ENCODE measurements around the gene COG4.

Gene COG4

DNA sequence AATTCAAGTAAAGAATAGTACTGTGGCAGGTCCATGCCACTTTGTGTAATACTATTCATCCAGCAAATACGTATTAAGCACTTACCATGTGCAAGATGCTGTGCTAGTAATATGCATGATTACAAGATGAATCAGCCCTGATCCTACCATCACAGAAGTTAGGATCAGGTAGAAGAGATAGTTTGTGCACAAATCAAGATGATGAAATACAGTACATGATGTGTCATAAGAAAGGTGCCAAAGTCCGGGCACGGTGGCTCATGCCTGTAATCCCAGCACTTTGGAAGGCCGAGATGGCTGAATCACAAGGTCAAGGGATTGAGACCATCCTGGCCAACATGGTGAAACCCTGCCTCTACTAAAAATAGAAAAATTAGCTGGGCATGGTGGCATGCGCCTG, 10.9 kb downstream of the COG4 start:
- peak; percentile 81 for FAIRE-seq
- no peak for TF ChIP-seq POLR2A (IDR thresholded peaks at IDR 0.05; ENCODE audit: low read depth, low read length)
- peak; percentile 25 for DNase-seq (ENCODE audit: insufficient read length, low spot score)

DNA sequence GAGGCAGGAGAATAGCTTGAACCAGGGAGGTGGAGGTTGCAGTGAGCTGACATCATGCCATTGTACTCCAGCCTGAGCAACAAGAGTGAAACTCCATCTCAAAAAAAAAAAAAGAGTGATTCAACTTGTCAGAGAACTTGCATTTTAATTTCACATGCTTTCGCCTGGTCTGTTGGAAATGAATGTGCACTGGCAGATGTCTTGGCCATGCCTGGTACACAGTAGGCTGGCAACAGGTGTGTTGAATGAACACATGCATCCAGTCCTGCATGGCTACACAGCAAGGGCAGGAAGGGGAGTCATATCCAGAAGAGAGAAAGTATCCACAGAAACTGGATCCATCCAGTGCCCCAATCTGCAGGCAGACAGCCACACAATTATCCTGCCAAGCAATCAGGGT, 11.5 kb downstream of the COG4 start:
- DNase-seq (ENCODE audit: insufficient read length, low spot score) (no peak), FAIRE-seq (no peak)
- TF ChIP-seq POLR2A (IDR thresholded peaks at IDR 0.05; ENCODE audit: low read depth, low read length), result no peak

DNA sequence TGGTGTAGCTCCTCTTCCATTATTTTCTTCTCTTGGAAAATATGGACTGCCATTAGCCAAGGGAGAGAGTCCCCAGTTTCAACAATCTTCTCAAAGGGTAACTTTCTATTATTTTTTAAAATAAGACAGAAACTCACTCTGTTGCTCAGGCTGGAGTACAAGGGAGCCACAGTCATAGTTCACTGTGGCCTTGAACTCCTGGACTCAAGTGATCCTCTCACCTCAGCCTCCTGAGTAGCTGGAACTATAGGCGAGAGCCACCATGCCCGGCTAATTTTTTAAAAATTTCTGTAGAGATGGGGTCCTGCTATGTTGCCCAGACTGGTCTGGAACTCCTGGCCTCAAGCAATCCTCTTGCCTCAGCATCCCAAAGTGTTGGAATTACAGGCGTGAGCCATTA, 13.1 kb downstream of the COG4 start:
- no peak for FAIRE-seq
- no peak for DNase-seq (ENCODE audit: insufficient read length, low spot score)
- TF ChIP-seq POLR2A (IDR thresholded peaks at IDR 0.05; ENCODE audit: low read depth, low read length), result no peak

DNA sequence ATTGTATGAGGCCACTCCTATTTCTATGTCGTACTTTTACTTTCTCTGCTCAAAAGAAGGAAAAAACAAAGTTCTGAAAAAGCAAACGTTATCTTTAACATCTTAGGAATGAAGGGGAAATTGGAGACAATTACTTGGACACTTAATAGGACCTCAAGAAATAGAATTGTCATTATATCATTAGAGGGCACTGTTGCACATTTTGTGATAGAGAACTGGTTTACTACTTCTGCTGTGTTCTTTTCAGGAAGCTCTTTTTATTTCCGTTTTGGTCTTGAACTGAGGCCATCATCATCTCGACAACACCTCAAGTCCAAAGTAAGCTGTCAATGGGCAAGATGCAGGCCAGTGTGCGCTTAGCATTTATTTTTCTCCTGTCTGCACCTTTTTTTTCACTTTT, 14.6 kb downstream of the COG4 start:
- TF ChIP-seq POLR2A (IDR thresholded peaks at IDR 0.05; ENCODE audit: low read depth, low read length), result no peak
- FAIRE-seq, result peak; percentile 57
- DNase-seq (ENCODE audit: insufficient read length, low spot score), result no peak

DNA sequence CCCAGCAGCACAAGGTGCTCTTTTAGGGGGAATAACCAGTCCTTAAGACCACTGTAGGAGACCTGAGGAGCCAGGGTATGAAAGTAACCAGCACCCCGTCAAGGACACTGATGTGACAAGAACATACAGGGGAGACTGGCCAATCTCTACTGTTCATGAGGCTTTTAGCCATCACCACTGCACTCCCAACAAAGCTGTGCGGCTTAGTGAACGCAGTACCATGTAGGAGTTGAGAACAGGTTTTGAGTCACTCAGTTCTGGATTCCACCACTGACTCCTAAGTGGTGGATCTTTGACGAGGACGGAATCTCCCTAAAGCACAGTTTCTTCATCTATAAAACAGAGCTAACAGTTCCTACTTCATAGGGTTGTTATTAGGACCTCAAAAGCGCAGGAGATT, 26.8 kb downstream of the COG4 start:
- DNase-seq (ENCODE audit: insufficient read length, low spot score) (no peak), FAIRE-seq (no peak)
- TF ChIP-seq POLR2A (IDR thresholded peaks at IDR 0.05; ENCODE audit: low read depth, low read length), result no peak

DNA sequence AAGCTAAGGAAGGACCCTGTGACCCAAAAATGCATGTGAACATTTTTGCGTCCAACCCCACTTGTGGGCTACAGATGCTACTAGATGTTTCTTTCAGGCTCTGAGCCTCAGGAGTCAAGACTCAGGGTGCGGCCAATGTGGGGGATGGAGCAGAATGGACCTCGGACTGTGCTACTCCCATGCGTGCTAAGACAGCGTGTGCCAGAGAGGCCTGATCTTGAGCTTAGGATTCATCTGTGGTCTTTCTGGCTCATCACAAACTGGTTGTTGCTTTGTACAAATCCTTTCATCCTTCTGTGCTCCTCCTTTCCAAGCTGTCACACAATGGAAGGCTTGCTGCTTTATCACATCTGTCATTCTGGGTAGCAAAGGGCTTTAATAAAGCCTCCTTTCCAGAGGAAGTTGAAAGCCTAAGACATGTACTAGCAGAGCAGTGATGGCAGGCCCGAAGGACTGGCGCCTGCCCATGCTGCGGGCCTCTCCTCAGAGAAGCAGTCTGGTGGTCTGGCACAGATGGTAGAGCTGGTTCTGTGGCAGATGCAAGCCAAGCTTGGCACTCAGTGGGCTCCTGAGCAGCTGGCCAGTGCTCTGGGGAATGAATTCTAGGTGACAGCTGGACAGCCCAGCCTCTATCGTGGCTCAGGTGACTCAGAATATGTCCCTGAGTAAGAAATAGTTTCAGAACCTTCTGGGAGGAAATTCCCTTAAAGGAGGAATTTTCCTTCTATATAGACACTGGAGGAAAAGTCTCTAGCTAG, 27.8 kb downstream of the COG4 start:
- no peak for TF ChIP-seq POLR2A (IDR thresholded peaks at IDR 0.05; ENCODE audit: low read depth, low read length)
- no peak for DNase-seq (ENCODE audit: insufficient read length, low spot score)
- no peak for FAIRE-seq

DNA sequence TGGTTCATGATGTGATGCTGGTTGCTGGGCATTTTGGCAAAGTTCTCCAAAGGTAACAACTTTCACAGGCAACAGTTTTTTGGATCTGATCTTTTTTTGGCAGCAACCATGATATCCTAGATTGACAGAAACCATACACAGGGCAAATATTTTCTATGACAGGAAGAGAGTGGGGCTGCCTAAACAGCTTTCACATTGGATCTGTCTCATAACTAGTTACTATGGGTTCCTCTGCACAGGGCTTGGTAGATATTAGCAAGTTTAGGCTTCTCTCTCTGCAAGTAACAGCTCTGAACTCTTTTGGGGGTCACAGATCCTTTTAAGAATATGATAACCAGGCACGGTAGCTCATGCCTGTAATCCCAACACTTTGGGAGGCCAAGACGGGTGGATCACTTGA, 28.6 kb downstream of the COG4 start:
- DNase-seq (ENCODE audit: insufficient read length, low spot score) (no peak), FAIRE-seq (no peak)
- no peak for TF ChIP-seq POLR2A (IDR thresholded peaks at IDR 0.05; ENCODE audit: low read depth, low read length)

DNA sequence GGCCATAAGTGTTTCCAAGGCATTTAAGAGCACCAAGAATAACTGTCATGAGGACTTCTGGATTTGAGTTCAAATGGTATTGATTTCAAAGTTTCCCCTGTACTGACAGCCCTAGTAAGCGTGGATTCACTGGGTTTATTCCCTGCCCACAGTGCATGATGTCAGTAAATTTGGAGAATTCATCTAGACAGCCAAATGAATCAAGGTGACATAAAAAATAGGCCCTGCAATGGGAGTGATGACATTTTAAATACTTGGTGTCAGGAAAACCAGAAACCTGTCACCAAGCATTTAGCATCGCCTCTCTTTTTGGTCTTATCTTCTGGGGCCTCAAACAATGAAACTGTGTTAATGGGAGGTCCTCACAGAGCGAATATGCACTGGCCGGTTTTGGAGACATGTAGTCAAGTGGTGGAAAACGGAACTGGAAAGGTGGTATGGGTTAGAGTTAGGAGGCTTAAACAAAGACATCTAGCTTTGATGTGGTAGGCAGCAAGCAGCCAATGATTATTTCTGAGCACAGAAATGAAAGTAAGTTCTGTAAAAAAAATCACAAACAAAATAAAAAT, 29.1 kb downstream of the COG4 start:
- no peak for TF ChIP-seq POLR2A (IDR thresholded peaks at IDR 0.05; ENCODE audit: low read depth, low read length)
- DNase-seq (ENCODE audit: insufficient read length, low spot score) (no peak), FAIRE-seq (no peak)

DNA sequence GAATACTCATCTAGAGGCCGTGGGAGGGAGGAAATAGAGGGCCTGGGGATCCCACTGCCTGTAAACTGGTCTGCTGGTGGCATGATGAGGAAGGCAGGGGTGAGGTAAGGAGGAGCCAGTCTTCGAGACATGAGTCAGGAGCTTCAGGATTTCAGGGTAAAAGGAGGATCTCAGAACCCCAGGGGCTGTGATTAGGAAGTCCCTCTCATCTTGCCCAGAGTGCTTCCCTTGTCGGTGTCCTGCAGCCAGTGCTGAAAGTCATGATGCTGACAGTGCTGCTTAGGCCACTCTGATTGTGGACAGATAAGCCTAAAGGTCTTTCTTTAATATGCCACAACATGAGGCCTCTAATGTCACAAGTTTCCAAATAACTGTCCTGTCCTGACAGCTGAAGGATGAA, 29.6 kb downstream of the COG4 start:
- FAIRE-seq, result no peak
- TF ChIP-seq POLR2A (IDR thresholded peaks at IDR 0.05; ENCODE audit: low read depth, low read length), result no peak
- no peak for DNase-seq (ENCODE audit: insufficient read length, low spot score)

DNA sequence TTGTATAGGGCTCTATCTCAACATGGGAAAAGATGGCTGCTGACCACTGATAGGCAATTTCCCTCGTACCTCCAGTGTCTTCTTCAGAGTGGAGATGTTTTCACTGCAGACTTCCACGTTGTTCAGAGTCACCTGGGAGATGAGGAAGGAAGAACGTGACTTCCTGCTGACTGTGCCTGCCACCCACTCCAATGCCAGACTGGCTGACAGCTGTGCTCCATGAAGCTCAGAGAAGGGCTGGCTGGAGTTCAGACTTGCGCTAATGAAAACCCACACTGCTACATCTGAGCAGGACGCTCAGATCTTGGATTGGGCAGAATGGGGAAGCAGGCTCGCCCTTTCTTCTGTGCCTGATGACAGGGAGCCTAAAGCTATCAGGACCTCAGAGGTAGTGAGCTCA, 33.1 kb downstream of the COG4 start:
- FAIRE-seq (no peak), DNase-seq (ENCODE audit: insufficient read length, low spot score) (no peak)
- TF ChIP-seq POLR2A (IDR thresholded peaks at IDR 0.05; ENCODE audit: low read depth, low read length), result no peak

DNA sequence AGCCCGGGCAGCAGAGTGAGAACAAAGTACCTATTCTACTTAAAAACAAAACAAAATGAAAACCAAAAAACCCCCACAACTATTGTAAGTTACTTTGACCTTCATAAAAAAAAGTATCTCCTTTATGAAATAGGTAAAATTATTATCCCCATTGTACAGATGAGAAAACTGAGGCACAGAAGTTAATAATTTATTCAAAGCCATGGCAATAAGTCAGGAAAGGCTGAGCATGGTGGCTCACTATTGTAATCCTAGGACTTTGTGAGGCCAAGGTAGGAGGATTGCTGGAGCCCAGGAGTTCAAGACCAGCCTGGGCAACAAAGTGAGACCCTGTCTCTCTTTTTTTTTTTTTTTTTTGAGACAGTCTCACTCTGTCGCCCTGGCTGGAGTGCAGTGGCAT, 38.5 kb downstream of the COG4 start:
- no peak for TF ChIP-seq POLR2A (IDR thresholded peaks at IDR 0.05; ENCODE audit: low read depth, low read length)
- DNase-seq (ENCODE audit: insufficient read length, low spot score) (no peak), FAIRE-seq (no peak)

DNA sequence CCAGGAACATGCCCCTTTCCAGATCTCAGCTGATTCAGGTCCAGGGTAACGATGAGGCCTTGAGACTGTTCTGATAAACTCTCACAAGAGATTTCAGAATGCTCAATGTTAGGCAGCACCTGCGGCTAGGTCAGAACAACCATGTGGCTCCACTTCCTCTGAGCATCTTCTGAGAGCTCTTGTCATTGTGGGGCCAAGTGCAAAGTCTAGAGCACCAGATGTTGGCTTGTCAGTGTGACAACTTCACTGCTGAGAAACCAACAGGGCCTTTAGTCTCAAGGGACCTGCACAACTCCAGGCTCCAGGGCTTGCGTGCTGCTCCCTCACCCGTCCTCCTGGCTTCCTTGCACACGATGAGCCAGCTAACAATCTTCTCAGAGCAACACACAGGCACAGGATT, 39.9 kb downstream of the COG4 start:
- no peak for TF ChIP-seq POLR2A (IDR thresholded peaks at IDR 0.05; ENCODE audit: low read depth, low read length)
- no peak for DNase-seq (ENCODE audit: insufficient read length, low spot score)
- no peak for FAIRE-seq

DNA sequence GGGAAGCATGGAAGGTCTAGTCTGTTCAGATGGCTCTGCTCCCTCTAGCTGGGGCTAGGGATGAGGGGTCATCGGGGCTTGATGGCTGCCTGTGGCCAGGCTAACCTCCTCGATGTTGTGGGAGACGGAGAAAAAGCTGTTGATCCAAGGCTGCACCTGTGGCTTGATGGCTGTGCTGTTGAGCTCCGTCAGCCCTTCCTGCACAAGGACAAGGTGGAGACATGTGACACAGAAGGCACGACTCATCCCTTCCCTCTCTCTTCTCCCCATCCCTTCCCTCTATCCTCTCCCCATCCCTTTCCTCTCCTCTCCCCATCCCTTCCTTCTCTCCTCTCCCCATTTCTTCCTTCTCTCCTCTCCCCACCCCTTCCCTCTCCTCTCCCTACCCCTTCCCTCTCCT, 40.7 kb downstream of the COG4 start:
- no peak for TF ChIP-seq POLR2A (IDR thresholded peaks at IDR 0.05; ENCODE audit: low read depth, low read length)
- FAIRE-seq (no peak), DNase-seq (ENCODE audit: insufficient read length, low spot score) (peak; percentile 59)

DNA sequence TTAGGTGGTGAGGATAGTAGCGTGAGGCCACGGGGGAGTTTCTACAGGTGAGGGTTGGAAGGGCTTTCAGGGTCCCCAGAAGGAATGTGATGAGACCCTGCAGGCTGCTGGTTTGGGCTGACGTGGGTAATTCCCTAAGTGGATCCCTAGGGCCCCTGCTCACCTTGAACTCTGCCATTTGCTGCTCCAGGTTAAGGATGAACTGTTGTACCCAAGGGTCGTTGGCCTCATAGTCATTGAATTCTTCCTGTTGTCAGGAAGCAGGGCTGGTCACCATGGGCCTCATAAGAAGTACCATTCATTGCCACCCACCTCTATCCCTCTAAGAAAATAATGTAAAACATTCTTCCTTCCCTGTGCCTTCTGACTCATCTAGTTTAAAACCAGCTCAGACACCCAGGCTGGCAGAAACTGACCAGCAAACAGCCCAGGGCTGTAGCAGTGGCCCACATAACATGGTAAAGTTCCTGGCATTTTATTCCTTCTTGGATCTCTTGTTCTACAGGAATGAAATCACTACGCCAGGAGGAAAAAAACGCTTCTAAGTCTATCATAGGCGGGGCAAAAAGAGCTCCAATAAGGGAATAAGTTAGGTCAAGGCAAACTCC, 41.3 kb downstream of the COG4 start:
- no peak for TF ChIP-seq POLR2A (IDR thresholded peaks at IDR 0.05; ENCODE audit: low read depth, low read length)
- FAIRE-seq, result no peak
- peak; percentile 70 for DNase-seq (ENCODE audit: insufficient read length, low spot score)

All from H54 (cell line).